Measurements from ENCODE around the gene CCNI.

- no peak for TF ChIP-seq CTCF (IDR thresholded peaks at IDR 0.05)
- no peak for TF ChIP-seq POLR2A (IDR thresholded peaks at IDR 0.05)
- no peak for TF ChIP-seq POLR2AphosphoS5 (IDR thresholded peaks at IDR 0.05)
Observed at GRCh38 chr4:76997532-76997931, 78.3 kb downstream of the CCNI start.
